H1 (cell line): Measurements from ENCODE around the gene TMOD4. TPM values are rescaled to one million over a fixed set of nuclear protein-coding genes. Genes with fewer than 3 reads are reported as not detected.

ENCODE experiments used
- CTCF ChIA-PET: fragments of 300-600 bp; sonication (Branson Sonifier 250); formaldehyde crosslinking; loops from one replicate; lab custom pipeline; 2021; ENCODE audit not compliant: partially characterized antibody; lab: Charles Lee
- POLR2A ChIA-PET: fragments of 300-600 bp; sonication (Branson Sonifier 250); formaldehyde crosslinking; loops from one replicate; lab custom pipeline; 2021; ENCODE audit warnings: inconsistent platforms; ENCODE audit not compliant: partially characterized antibody; lab: Charles Lee
- DNase-seq, 2 experiments: peaks; one replicate each; pipeline versions ENCODE4 v3.0.0 to v3.0.0-alpha.2; 2010 to 2022; ENCODE audit warnings: low spot score in 2 of 2, low read depth in 1 of 2, mixed read lengths in 1 of 2
- FAIRE-seq: peaks from 2 replicates; lab custom pipeline; 2011; peaks lifted over from hg19 to GRCh38; lab: Jason Lieb, UNC
- H2AFZ ChIP-seq: 2 replicates; pipeline ENCODE4 v1.8.1; 2012; ENCODE audit warnings: low read length, inconsistent platforms
- H2AK5ac ChIP-seq: 2 replicates; pipeline ENCODE4 v1.6.1; 2013; ENCODE audit warnings: low read depth, low read length
- H2BK120ac ChIP-seq: replicated peaks from 2 replicates; pipeline ENCODE3; 2013; ENCODE audit warnings: low read depth, low read length, inconsistent platforms
- H2BK12ac ChIP-seq: 2 replicates; pipeline ENCODE4 v1.6.1; 2013; ENCODE audit warnings: low read depth, low read length
- H2BK15ac ChIP-seq: 2 replicates; pipeline ENCODE4 v1.6.1; 2013; ENCODE audit warnings: low read length
- H2BK20ac ChIP-seq: 2 replicates; pipeline ENCODE4 v1.6.1; 2013; ENCODE audit warnings: low read length
- H2BK5ac ChIP-seq: 2 replicates; pipeline ENCODE4 v1.6.1; 2013; ENCODE audit warnings: low read depth, low read length
- H3K14ac ChIP-seq: 2 replicates; pipeline ENCODE4 v1.6.1; 2013; ENCODE audit warnings: inconsistent platforms; ENCODE audit not compliant: insufficient read length
- H3K18ac ChIP-seq: 2 replicates; pipeline ENCODE4 v1.6.1; 2013; ENCODE audit warnings: low read length; ENCODE audit errors: extremely low read depth
- H3K23ac ChIP-seq: 2 replicates; pipeline ENCODE4 v1.6.1; 2013; ENCODE audit warnings: inconsistent platforms; ENCODE audit not compliant: insufficient read length
- H3K23me2 ChIP-seq: 2 replicates; pipeline ENCODE4 v1.6.1; 2013; ENCODE audit warnings: low read depth, low read length
- H3K27ac ChIP-seq: 2 replicates; pipeline ENCODE4 v1.6.1; 2011; ENCODE audit warnings: low read depth, low read length, inconsistent platforms
- H3K27me3 ChIP-seq, 4 experiments: replicated peaks in 1 of 4; 1 replicate in 1 of 4; 2 replicates in 3 of 4; pipeline versions ENCODE4 v1.6.1 to v1.8.1; 2011 to 2013; ENCODE audit warnings: low read length in 3 of 4, mild to moderate bottlenecking in 3 of 4, inconsistent platforms in 2 of 4, mixed read lengths in 2 of 4, moderate library complexity in 1 of 4; ENCODE audit not compliant: control insufficient read depth in 3 of 4, insufficient read depth in 3 of 4; ENCODE audit errors: extremely low read depth in 1 of 4
- H3K36me3 ChIP-seq, 4 experiments: 2 replicates each; pipeline versions ENCODE4 v1.6.1 to v1.8.1; 2011 to 2013; ENCODE audit warnings: mild to moderate bottlenecking in 4 of 4, low read length in 3 of 4, moderate library complexity in 2 of 4, control low read depth in 1 of 4, inconsistent platforms in 1 of 4; ENCODE audit not compliant: insufficient read depth in 4 of 4, control insufficient read depth in 2 of 4
- H3K4ac ChIP-seq: replicated peaks from 2 replicates; pipeline ENCODE3; 2013; ENCODE audit warnings: low read length, low read depth, mixed read lengths, inconsistent platforms; ENCODE audit not compliant: insufficient read length
- H3K4me1 ChIP-seq, 4 experiments: replicated peaks in 1 of 4; 1 replicate in 1 of 4; 2 replicates in 3 of 4; pipeline versions ENCODE4 v1.6.1 to v1.8.1; 2011 to 2013; ENCODE audit warnings: low read length in 3 of 4, inconsistent platforms in 2 of 4, mixed read lengths in 1 of 4; ENCODE audit not compliant: insufficient read depth in 4 of 4, control insufficient read depth in 3 of 4
- H3K4me2 ChIP-seq, 2 experiments: 2 replicates each; pipeline versions ENCODE4 v1.6.1 to v1.8.1; 2011 to 2013; ENCODE audit warnings: low read depth in 2 of 2, low read length in 2 of 2, control low read depth in 1 of 2, inconsistent platforms in 1 of 2, mild to moderate bottlenecking in 1 of 2; ENCODE audit not compliant: insufficient read depth in 1 of 2
- H3K4me3 ChIP-seq, 4 experiments: fragments of 200-600, 300-600 bp in 1 of 4; sonication (generic), shearing (Covaris generic), sonication (Bioruptor Twin) in 1 of 4; 2 replicates each; pipeline versions ENCODE4 v1.5.1 to v1.8.1; 2011 to 2016; ENCODE audit warnings: low read length in 4 of 4, low read depth in 3 of 4, control low read depth in 2 of 4, inconsistent platforms in 2 of 4, mild to moderate bottlenecking in 2 of 4, mixed read lengths in 1 of 4, moderate library complexity in 1 of 4; ENCODE audit not compliant: insufficient read depth in 2 of 4; ENCODE audit errors: extremely low read depth in 1 of 4
- H3K56ac ChIP-seq: replicated peaks from 2 replicates; pipeline ENCODE3; 2013; ENCODE audit warnings: low read depth, mild to moderate bottlenecking, mixed read lengths, low read length, inconsistent platforms; ENCODE audit not compliant: insufficient read length
- H3K79me1 ChIP-seq: 2 replicates; pipeline ENCODE4 v1.6.1; 2013; ENCODE audit warnings: low read depth, low read length, control low read depth
- H3K79me2 ChIP-seq, 2 experiments: 2 replicates each; pipeline versions ENCODE4 v1.6.1 to v1.8.1; 2012 to 2013; ENCODE audit warnings: low read length in 2 of 2, mild to moderate bottlenecking in 2 of 2, inconsistent platforms in 1 of 2; ENCODE audit not compliant: insufficient read depth in 2 of 2, control insufficient read depth in 1 of 2
- H3K9ac ChIP-seq, 4 experiments: replicated peaks in 1 of 4; 1 replicate in 1 of 4; 2 replicates in 3 of 4; pipeline versions ENCODE4 v1.6.1 to v1.8.1; 2011 to 2013; ENCODE audit warnings: low read depth in 3 of 4, low read length in 3 of 4, control low read depth in 2 of 4, mild to moderate bottlenecking in 2 of 4, moderate library complexity in 2 of 4, inconsistent platforms in 1 of 4; ENCODE audit errors: extremely low read depth in 1 of 4
- H3K9me3 ChIP-seq, 2 experiments: 2 replicates each; pipeline versions ENCODE4 v1.6.1 to v1.8.1; 2012 to 2013; ENCODE audit warnings: mild to moderate bottlenecking in 2 of 2, moderate library complexity in 2 of 2, control low read depth in 1 of 2, inconsistent platforms in 1 of 2, low read depth in 1 of 2, low read length in 1 of 2, mixed read lengths in 1 of 2; ENCODE audit not compliant: insufficient read depth in 2 of 2
- H4K20me1 ChIP-seq, 2 experiments: replicated peaks in 1 of 2; 2 replicates each; pipeline versions ENCODE3 to v1.8.1; 2011 to 2013; ENCODE audit warnings: inconsistent platforms in 2 of 2, low read length in 2 of 2, mild to moderate bottlenecking in 1 of 2; ENCODE audit not compliant: insufficient read depth in 2 of 2, control insufficient read depth in 1 of 2
- H4K5ac ChIP-seq: 2 replicates; pipeline ENCODE4 v1.6.1; 2013; ENCODE audit warnings: low read length, low read depth, mixed read lengths, inconsistent platforms; ENCODE audit not compliant: insufficient read length
- H4K8ac ChIP-seq: 2 replicates; pipeline ENCODE4 v1.8.0; 2013; ENCODE audit warnings: mild to moderate bottlenecking, moderate library complexity, low read length, inconsistent platforms; ENCODE audit not compliant: insufficient read depth; ENCODE audit errors: extremely low read depth
- H4K91ac ChIP-seq: replicated peaks from 2 replicates; pipeline ENCODE3; 2013; ENCODE audit warnings: low read length, mixed read lengths, inconsistent platforms; ENCODE audit not compliant: insufficient read length
- HDAC2 ChIP-seq, 2 experiments: fragments of 300-600 bp in 1 of 2; sonication (generic) in 1 of 2; IDR thresholded peaks; 2 replicates each; pipeline ENCODE4 v1.6.1; 2011 to 2012; ENCODE audit warnings: low read depth in 2 of 2, low read length in 2 of 2, mild to moderate bottlenecking in 2 of 2, moderate library complexity in 2 of 2, borderline replicate concordance in 1 of 2, inconsistent platforms in 1 of 2
- MAFK ChIP-seq: IDR thresholded peaks from 2 replicates; pipeline ENCODE4 v1.6.1; 2012; ENCODE audit warnings: low read depth, mild to moderate bottlenecking, improper control_type of control experiment, low read length
- MAX ChIP-seq: IDR thresholded peaks from 2 replicates; pipeline ENCODE4 v1.6.1; 2012; ENCODE audit warnings: inconsistent platforms
- RAD21 ChIP-seq, 2 experiments: IDR thresholded peaks in 1 of 2; conservative IDR thresholded peaks in 1 of 2; 2 replicates each; pipeline ENCODE4 v1.6.1; 2011; ENCODE audit warnings: low read depth in 2 of 2, low read length in 2 of 2, improper control_type of control experiment in 1 of 2, inconsistent platforms in 1 of 2, mild to moderate bottlenecking in 1 of 2, moderate library complexity in 1 of 2
- SAP30 ChIP-seq: fragments of 300-600 bp; sonication (generic); IDR thresholded peaks from 2 replicates; pipeline ENCODE4 v1.7.1; 2012; ENCODE audit warnings: low read length, moderate library complexity, mild to moderate bottlenecking, inconsistent platforms; ENCODE audit not compliant: insufficient read depth, insufficient replicate concordance
- SIN3A ChIP-seq, 2 experiments: IDR thresholded peaks in 1 of 2; conservative IDR thresholded peaks in 1 of 2; 2 replicates each; pipeline ENCODE4 v1.6.1; 2011 to 2012; ENCODE audit warnings: low read length in 2 of 2, improper control_type of control experiment in 1 of 2, low read depth in 1 of 2, mild to moderate bottlenecking in 1 of 2
- SIX5 ChIP-seq: IDR thresholded peaks from 2 replicates; pipeline ENCODE4 v1.6.1; 2011; ENCODE audit warnings: mild to moderate bottlenecking, low read depth, low read length
- SP2 ChIP-seq: IDR thresholded peaks from 2 replicates; pipeline ENCODE4 v1.6.1; 2012; ENCODE audit warnings: mild to moderate bottlenecking, low read length, inconsistent platforms
- WGBS, 2 experiments: shearing (Covaris generic) in 1 of 2; methylation state at CpG; one replicate each; pipeline versions ENCODE4 v1.1.6 to v1.1.7; 2013 to 2015; ENCODE audit warnings: low lambda C conversion rate in 2 of 2, mixed read lengths in 2 of 2, inconsistent platforms in 1 of 2, low coverage in 1 of 2, missing lambda C conversion rate in 1 of 2; ENCODE audit not compliant: insufficient replicate concordance in 2 of 2, insufficient coverage in 1 of 2, insufficient read length in 1 of 2; ENCODE audit errors: extremely low coverage in 1 of 2, missing lambda C conversion rate in 1 of 2; 5-methylcytosine and 5-hydroxymethylcytosine counted together
- polyA plus RNA-seq, 7 experiments: library from polyadenylated mRNA; depleted of rRNA in 3 of 7; stranded (reverse) in 5 of 7; unstranded in 2 of 7; fragments of >200 nt in 5 of 7; fragments of 200-250 nt in 2 of 7; gene quantifications; 1 replicate in 5 of 7; 2 replicates in 1 of 7; 4 replicates in 1 of 7; pipeline versions ENCODE4 v1.2.1 to v1.2.3, GENCODE V29; 2011 to 2013; ENCODE audit warnings: missing spikeins in 2 of 7, mixed read lengths in 2 of 7
- total RNA-seq: library from RNA; stranded (reverse); fragmentation: NEBNext Ultra II Directional; extraction: Animal tissue kit (Norgen Biotek cat#: 25700); gene quantifications from 2 replicates; pipeline ENCODE4 v1.2.1, GENCODE V29; 2021
- TF ChIP-seq, protein P1 (sequence below): IDR thresholded peaks from 2 replicates; pipeline ENCODE4 v1.6.1; 2012; ENCODE audit warnings: low read length, inconsistent platforms

The TMOD4 gene
- total and polyA plus RNA-seq, 2 of the 8 experiments (the other 6 are each of a cell fraction or from before 2014, with no cell fraction given), result 0.42 TPM; not detected in 1

- Histone ChIP-seq H4K5ac (no peak overlapping the region), H3K14ac (no peak overlapping the region), H2AFZ (no peak overlapping the region), H4K20me1 (no peaks in the 10 kb centered on the region), H3K79me2 (no peaks in the 10 kb centered on the region), H2BK120ac (no peak overlapping the region), H2BK12ac (no peak overlapping the region), H3K79me1 (no peaks in the 10 kb centered on the region), H3K18ac (no peak overlapping the region), H2AK5ac (no peak overlapping the region), H3K36me3 (peaks cover 6 to 47% (median 25%) of the 10 kb centered on the region in 4 experiments; a peak in 7 of 8 replicates), H2BK5ac (no peak overlapping the region), H3K23me2 (no peaks in the 10 kb centered on the region), H3K27ac (no peak overlapping the region), H3K4ac (no peak overlapping the region), H3K56ac (no peak overlapping the region), H2BK20ac (no peak overlapping the region), H3K4me2 (no peak overlapping the region), H2BK15ac (no peak overlapping the region), H3K9me3 (no peaks in the 10 kb centered on the region), H3K4me3 (no peak overlapping the region), H3K9ac (no peak overlapping the region), H3K4me1 (no peaks in the 10 kb centered on the region), H4K8ac (no peak overlapping the region), H4K91ac (no peak overlapping the region), H3K23ac (no peak overlapping the region), H3K27me3 (no peaks in the 10 kb centered on the region)
- ChIA-PET CTCF (interaction anchor here (0.7 to 3.1 kb wide), 20 partner anchors 8 to 366 kb away, joined by 3 to 16 read pairs (median 4); partner anchors contain the start of genes MLLT11, TNFAIP8L2 and VPS72), POLR2A (interaction anchor here (1.0 to 1.8 kb wide), 3 partner anchors 9 to 224 kb away, joined by 3 to 9 read pairs (median 8); partner anchors contain the start of genes PSMB4, SCNM1 and VPS72)
- WGBS, 2 experiments, result 90% methylated on average over 6 of the region's 6 CpGs; no CpG with 5 or more reads in 1 of the 2 experiments
- FAIRE-seq (no peak), DNase-seq (no peak)
- TF ChIP-seq RAD21 (IDR thresholded peaks at IDR 0.05 in 1 of 2, conservative IDR thresholded peaks at IDR 0.05 in 1 of 2; ENCODE audit: low read depth in 2 of 2, low read length in 2 of 2) (no peak), SIX5 (no peak), SAP30 (no peak), SIN3A (conservative IDR thresholded peaks at IDR 0.05 in 1 of 2, IDR thresholded peaks at IDR 0.05 in 1 of 2; ENCODE audit: low read depth in 1 of 2, low read length in 2 of 2) (no peak), MAFK (no peak), MAX (no peak), SP2 (no peak), HDAC2 (IDR thresholded peaks at IDR 0.05; ENCODE audit: borderline replicate concordance in 1 of 2, low read depth in 2 of 2, low read length in 2 of 2) (no peak)
- TF ChIP-seq, protein P1, sequence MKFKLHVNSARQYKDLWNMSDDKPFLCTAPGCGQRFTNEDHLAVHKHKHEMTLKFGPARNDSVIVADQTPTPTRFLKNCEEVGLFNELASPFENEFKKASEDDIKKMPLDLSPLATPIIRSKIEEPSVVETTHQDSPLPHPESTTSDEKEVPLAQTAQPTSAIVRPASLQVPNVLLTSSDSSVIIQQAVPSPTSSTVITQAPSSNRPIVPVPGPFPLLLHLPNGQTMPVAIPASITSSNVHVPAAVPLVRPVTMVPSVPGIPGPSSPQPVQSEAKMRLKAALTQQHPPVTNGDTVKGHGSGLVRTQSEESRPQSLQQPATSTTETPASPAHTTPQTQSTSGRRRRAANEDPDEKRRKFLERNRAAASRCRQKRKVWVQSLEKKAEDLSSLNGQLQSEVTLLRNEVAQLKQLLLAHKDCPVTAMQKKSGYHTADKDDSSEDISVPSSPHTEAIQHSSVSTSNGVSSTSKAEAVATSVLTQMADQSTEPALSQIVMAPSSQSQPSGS, result no peak
These were observed 590 bp downstream of the TMOD4 start for GRCh38 chr1:151175041-151175741.
